ENCODE measurements around the gene C6orf118.

GRCh38 chr6:165266621-165267020 is 42.8 kb downstream of the C6orf118 start:
- TF ChIP-seq ZNF274 (IDR thresholded peaks at IDR 0.05; ENCODE audit: insufficient read depth, insufficient read length) (no peak), EP300 (IDR thresholded peaks at IDR 0.05; ENCODE audit: borderline replicate concordance in 1 of 2, control insufficient read depth in 1 of 2, low read depth in 2 of 2, low read length in 2 of 2) (no peak), MXI1 (IDR thresholded peaks at IDR 0.05; ENCODE audit: low read depth, low read length) (no peak)

All from GM12878 (cell line).